ENCODE measurements around the gene ZBTB7C. TPM values are rescaled to one million over a fixed set of nuclear protein-coding genes. Genes with fewer than 3 reads are reported as not detected.

The ZBTB7C gene
- total and polyA plus RNA-seq, 2 of the 8 experiments (the other 6 are each of a cell fraction or from before 2014, with no cell fraction given) = 0.15 to 0.45 TPM

- TF ChIP-seq CTCF (IDR thresholded peaks at IDR 0.05; ENCODE audit: control extremely low read depth in 1 of 3, insufficient read depth in 1 of 3, low read depth in 1 of 3, low read length in 3 of 3) (peak; percentile 44 to 47 (median 45)), CHD1 (IDR thresholded peaks at IDR 0.05; ENCODE audit: low read depth, low read length) (no peak)
Observed at GRCh38 chr18:48028081-48028480, 381.1 kb downstream of the ZBTB7C start (continued).
